HepG2 (cell line): ENCODE data around the gene ABCF1. TPM values are rescaled to one million over a fixed set of nuclear protein-coding genes. Genes with fewer than 3 reads are reported as not detected.
A peak's percentile ranks its signal among the peaks of the same experiment; 100 is the strongest.

ENCODE experiments used
- BORCS8-MEF2B ChIP-seq: sonication (generic); formaldehyde crosslinking; IDR thresholded peaks from 2 replicates; pipeline ENCODE4 v1.8.0; 2022; ENCODE audit warnings: mild to moderate bottlenecking, missing genetic modification reagents
- DNMT1 ChIP-seq: sonication (generic); formaldehyde crosslinking; IDR thresholded peaks from 2 replicates; pipeline ENCODE4 v1.5.1; 2020; ENCODE audit warnings: mild to moderate bottlenecking, missing genetic modification reagents
- EEA1 ChIP-seq: sonication (generic); formaldehyde crosslinking; IDR thresholded peaks from 2 replicates; pipeline ENCODE4 v1.5.1; 2020; ENCODE audit warnings: mild to moderate bottlenecking, missing genetic modification reagents, borderline replicate concordance
- MIER2 ChIP-seq: IDR thresholded peaks from 2 replicates; pipeline ENCODE4 v1.6.1; 2016; ENCODE audit warnings: missing biosample characterization, missing genetic modification reagents
- NR1H2 ChIP-seq: sonication (generic); formaldehyde crosslinking; IDR thresholded peaks from 2 replicates; pipeline ENCODE4 v1.8.1; 2022; ENCODE audit warnings: low read depth, missing genetic modification reagents, borderline replicate concordance
- RAD51 ChIP-seq: fragments of 450-650 bp; IDR thresholded peaks from 2 replicates; pipeline ENCODE4 v1.6.1; 2016; ENCODE audit warnings: borderline replicate concordance
- SMAD1 ChIP-seq: sonication (generic); formaldehyde crosslinking; IDR thresholded peaks from 2 replicates; pipeline ENCODE4 v1.4.0; 2020; ENCODE audit warnings: missing genetic modification reagents, low read depth, mild to moderate bottlenecking, borderline replicate concordance
- U2AF1 ChIP-seq: fragments of 200-400 bp; formaldehyde crosslinking; optimal IDR thresholded peaks from 2 replicates; pipeline ENCODE3; 2017; ENCODE audit warnings: mild to moderate bottlenecking, low read depth, low read length
- ZC3H4 ChIP-seq: sonication (generic); formaldehyde crosslinking; IDR thresholded peaks from 2 replicates; pipeline ENCODE4 v1.4.0; 2020; ENCODE audit warnings: missing genetic modification reagents, borderline replicate concordance
- ZMYM4 ChIP-seq: sonication (generic); formaldehyde crosslinking; IDR thresholded peaks from 2 replicates; pipeline ENCODE4 v1.8.1; 2023; ENCODE audit warnings: mild to moderate bottlenecking, missing genetic modification reagents
- ZNF251 ChIP-seq: sonication (generic); formaldehyde crosslinking; IDR thresholded peaks from 2 replicates; pipeline ENCODE4 v1.9.0; 2021; ENCODE audit warnings: mild to moderate bottlenecking, missing genetic modification reagents
- ZNF572 ChIP-seq: sonication (generic); formaldehyde crosslinking; IDR thresholded peaks from 2 replicates; pipeline ENCODE4 v1.5.1; 2020; ENCODE audit warnings: mild to moderate bottlenecking, missing genetic modification reagents
- ZNF703 ChIP-seq: sonication (generic); formaldehyde crosslinking; IDR thresholded peaks from 2 replicates; pipeline ENCODE4 v1.5.1; 2020; ENCODE audit warnings: missing genetic modification reagents, mild to moderate bottlenecking, moderate library complexity, borderline replicate concordance
- ZNF788 ChIP-seq: sonication (generic); formaldehyde crosslinking; IDR thresholded peaks from 2 replicates; pipeline ENCODE4 v1.5.0; 2020; ENCODE audit warnings: mild to moderate bottlenecking, missing genetic modification reagents, borderline replicate concordance
- ZNF883 ChIP-seq: sonication (generic); formaldehyde crosslinking; IDR thresholded peaks from 2 replicates; pipeline ENCODE4 v1.5.1; 2020; ENCODE audit warnings: mild to moderate bottlenecking, missing genetic modification reagents; ENCODE audit errors: not compliant biosample characterization
- polyA plus RNA-seq, 8 experiments: library from polyadenylated mRNA; depleted of rRNA in 3 of 8; stranded (reverse) in 7 of 8; unstranded in 1 of 8; fragments of >200 nt; fragmentation: Illumina TruSeq in 4 of 8; extraction: Trizol in 4 of 8; gene quantifications; 2 replicates each; pipeline versions ENCODE4 v1.2.1 to v1.2.3, GENCODE V29; 2011 to 2016; ENCODE audit warnings: low read depth in 4 of 8, missing spikeins in 1 of 8, mixed read lengths in 1 of 8; ENCODE audit not compliant: insufficient read depth in 1 of 8
- total RNA-seq, 5 experiments: library from RNA; depleted of rRNA; stranded (reverse); fragments of >200 nt; fragmentation: Illumina TruSeq; extraction: Trizol; gene quantifications; 2 replicates each; pipeline ENCODE4 v1.2.3, GENCODE V29; 2016; ENCODE audit warnings: low read depth in 1 of 5
- TF ChIP-seq, protein P1 (sequence below): sonication (generic); formaldehyde crosslinking; IDR thresholded peaks from 2 replicates; pipeline ENCODE4 v1.5.0; 2020; ENCODE audit warnings: mild to moderate bottlenecking, missing genetic modification reagents, moderate library complexity
- TF ChIP-seq, protein P2 (sequence below): sonication (generic); formaldehyde crosslinking; IDR thresholded peaks from 2 replicates; pipeline ENCODE4 v1.9.0; 2021; ENCODE audit warnings: mild to moderate bottlenecking, missing genetic modification reagents
- TF ChIP-seq, protein P3 (sequence below): sonication (generic); formaldehyde crosslinking; IDR thresholded peaks from 2 replicates; pipeline ENCODE4 v1.8.0; 2022; ENCODE audit warnings: mild to moderate bottlenecking, missing genetic modification reagents, borderline replicate concordance
- TF ChIP-seq, protein P4 (sequence below): sonication (generic); formaldehyde crosslinking; IDR thresholded peaks from 2 replicates; pipeline ENCODE4 v1.4.0; 2020; ENCODE audit warnings: missing genetic modification reagents

Gene ABCF1
- total and polyA plus RNA-seq, 2 of the 13 experiments (the other 11 are each of a cell fraction or from before 2014, with no cell fraction given) = 25.4 to 98.9 TPM

DNA sequence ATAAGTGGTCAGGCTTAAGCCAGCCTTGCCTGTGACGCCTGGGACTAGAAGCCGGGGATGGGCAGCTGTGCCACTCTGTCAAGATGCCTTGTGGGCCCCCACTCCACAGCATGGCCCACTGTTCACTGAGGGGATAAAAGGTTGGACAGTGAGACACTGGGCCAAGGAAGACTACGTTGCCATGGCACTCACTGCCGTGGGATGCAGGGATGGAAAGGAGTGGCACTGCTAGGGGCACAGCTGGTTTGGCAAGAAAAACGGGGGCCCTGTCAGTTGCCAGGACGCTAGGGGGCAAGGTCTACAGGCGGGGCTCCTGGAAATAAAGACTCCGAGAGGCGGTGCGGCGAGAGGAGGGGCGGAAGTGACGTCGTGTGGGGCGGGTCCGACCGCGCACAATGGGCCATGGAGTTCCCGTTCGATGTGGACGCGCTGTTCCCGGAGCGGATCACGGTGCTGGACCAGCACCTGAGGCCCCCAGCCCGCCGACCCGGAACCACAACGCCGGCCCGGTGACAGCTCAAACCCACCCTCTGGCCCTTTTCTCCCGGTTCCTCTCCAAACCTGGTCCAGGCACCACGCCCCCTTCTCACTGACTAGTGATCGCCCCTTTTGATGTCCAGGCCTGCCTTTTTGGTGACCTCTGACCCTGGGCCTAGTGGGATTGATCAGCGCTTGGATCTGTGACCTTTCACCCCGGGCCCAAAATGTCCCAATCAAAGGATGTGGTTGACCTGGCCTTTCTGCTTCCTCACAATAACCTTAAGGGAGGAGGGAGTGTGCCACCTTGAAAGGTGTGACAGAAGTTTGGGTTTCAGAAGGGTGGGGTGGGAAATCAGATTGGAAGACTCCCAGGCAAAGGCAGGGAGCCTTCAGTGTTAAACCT lies 55.5 kb downstream of the ABCF1 start, which contains the start of gene ATAT1 (continued):
- TF ChIP-seq SMAD1 (CRISPR knock-in tag) = peak; percentile 97; the same call in 1 of the 2 replicates
- TF ChIP-seq EEA1 (CRISPR knock-in tag) = no peak
- TF ChIP-seq ZMYM4 (CRISPR knock-in tag) = peak; percentile 88
- TF ChIP-seq U2AF1 = peak; percentile 42
- peak; percentile 72 for TF ChIP-seq ZNF572 (CRISPR knock-in tag)
- TF ChIP-seq, protein P1, sequence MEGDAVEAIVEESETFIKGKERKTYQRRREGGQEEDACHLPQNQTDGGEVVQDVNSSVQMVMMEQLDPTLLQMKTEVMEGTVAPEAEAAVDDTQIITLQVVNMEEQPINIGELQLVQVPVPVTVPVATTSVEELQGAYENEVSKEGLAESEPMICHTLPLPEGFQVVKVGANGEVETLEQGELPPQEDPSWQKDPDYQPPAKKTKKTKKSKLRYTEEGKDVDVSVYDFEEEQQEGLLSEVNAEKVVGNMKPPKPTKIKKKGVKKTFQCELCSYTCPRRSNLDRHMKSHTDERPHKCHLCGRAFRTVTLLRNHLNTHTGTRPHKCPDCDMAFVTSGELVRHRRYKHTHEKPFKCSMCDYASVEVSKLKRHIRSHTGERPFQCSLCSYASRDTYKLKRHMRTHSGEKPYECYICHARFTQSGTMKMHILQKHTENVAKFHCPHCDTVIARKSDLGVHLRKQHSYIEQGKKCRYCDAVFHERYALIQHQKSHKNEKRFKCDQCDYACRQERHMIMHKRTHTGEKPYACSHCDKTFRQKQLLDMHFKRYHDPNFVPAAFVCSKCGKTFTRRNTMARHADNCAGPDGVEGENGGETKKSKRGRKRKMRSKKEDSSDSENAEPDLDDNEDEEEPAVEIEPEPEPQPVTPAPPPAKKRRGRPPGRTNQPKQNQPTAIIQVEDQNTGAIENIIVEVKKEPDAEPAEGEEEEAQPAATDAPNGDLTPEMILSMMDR = peak; percentile 87
- TF ChIP-seq NR1H2 = no peak; the same call in 1 of the 2 replicates
- no peak for TF ChIP-seq ZC3H4 (CRISPR knock-in tag)
- peak; percentile 96 for TF ChIP-seq ZNF788 (CRISPR knock-in tag)
- TF ChIP-seq, protein P2, sequence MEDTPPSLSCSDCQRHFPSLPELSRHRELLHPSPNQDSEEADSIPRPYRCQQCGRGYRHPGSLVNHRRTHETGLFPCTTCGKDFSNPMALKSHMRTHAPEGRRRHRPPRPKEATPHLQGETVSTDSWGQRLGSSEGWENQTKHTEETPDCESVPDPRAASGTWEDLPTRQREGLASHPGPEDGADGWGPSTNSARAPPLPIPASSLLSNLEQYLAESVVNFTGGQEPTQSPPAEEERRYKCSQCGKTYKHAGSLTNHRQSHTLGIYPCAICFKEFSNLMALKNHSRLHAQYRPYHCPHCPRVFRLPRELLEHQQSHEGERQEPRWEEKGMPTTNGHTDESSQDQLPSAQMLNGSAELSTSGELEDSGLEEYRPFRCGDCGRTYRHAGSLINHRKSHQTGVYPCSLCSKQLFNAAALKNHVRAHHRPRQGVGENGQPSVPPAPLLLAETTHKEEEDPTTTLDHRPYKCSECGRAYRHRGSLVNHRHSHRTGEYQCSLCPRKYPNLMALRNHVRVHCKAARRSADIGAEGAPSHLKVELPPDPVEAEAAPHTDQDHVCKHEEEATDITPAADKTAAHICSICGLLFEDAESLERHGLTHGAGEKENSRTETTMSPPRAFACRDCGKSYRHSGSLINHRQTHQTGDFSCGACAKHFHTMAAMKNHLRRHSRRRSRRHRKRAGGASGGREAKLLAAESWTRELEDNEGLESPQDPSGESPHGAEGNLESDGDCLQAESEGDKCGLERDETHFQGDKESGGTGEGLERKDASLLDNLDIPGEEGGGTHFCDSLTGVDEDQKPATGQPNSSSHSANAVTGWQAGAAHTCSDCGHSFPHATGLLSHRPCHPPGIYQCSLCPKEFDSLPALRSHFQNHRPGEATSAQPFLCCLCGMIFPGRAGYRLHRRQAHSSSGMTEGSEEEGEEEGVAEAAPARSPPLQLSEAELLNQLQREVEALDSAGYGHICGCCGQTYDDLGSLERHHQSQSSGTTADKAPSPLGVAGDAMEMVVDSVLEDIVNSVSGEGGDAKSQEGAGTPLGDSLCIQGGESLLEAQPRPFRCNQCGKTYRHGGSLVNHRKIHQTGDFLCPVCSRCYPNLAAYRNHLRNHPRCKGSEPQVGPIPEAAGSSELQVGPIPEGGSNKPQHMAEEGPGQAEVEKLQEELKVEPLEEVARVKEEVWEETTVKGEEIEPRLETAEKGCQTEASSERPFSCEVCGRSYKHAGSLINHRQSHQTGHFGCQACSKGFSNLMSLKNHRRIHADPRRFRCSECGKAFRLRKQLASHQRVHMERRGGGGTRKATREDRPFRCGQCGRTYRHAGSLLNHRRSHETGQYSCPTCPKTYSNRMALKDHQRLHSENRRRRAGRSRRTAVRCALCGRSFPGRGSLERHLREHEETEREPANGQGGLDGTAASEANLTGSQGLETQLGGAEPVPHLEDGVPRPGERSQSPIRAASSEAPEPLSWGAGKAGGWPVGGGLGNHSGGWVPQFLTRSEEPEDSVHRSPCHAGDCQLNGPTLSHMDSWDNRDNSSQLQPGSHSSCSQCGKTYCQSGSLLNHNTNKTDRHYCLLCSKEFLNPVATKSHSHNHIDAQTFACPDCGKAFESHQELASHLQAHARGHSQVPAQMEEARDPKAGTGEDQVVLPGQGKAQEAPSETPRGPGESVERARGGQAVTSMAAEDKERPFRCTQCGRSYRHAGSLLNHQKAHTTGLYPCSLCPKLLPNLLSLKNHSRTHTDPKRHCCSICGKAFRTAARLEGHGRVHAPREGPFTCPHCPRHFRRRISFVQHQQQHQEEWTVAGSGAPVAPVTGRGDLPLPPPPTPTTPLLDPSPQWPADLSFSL = no peak
- TF ChIP-seq, protein P3, sequence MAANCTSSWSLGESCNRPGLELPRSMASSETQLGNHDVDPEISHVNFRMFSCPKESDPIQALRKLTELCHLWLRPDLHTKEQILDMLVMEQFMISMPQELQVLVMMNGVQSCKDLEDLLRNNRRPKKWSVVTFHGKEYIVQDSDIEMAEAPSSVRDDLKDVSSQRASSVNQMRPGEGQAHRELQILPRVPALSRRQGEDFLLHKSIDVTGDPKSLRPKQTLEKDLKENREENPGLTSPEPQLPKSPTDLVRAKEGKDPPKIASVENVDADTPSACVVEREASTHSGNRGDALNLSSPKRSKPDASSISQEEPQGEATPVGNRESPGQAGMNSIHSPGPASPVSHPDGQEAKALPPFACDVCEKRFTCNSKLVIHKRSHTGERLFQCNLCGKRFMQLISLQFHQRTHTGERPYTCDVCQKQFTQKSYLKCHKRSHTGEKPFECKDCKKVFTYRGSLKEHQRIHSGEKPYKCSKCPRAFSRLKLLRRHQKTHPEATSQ (CRISPR knock-in tag) = no peak
- TF ChIP-seq, protein P4, sequence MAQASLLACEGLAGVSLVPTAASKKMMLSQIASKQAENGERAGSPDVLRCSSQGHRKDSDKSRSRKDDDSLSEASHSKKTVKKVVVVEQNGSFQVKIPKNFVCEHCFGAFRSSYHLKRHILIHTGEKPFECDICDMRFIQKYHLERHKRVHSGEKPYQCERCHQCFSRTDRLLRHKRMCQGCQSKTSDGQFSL = peak; percentile 38; the same call in 1 of the 2 replicates
- peak; percentile 49; the same call in 1 of the 2 replicates for TF ChIP-seq BORCS8-MEF2B (CRISPR knock-in tag)
- peak; percentile 90 for TF ChIP-seq ZNF883 (CRISPR knock-in tag)
- peak; percentile 44; the same call in 1 of the 2 replicates for TF ChIP-seq MIER2 (CRISPR knock-in tag)
- no peak for TF ChIP-seq RAD51
- no peak for TF ChIP-seq DNMT1 (CRISPR knock-in tag)
- no peak for TF ChIP-seq ZNF251 (CRISPR knock-in tag)
- no peak for TF ChIP-seq ZNF703
